ENCODE measurements around the gene SMAD3.

- no peak for TF ChIP-seq POLR2A (IDR thresholded peaks at IDR 0.05)
- TF ChIP-seq CTCF (IDR thresholded peaks at IDR 0.05) = no peak
These were observed 74.9 kb downstream of the SMAD3 start for GRCh38 chr15:67140078-67140833.
